ENCODE measurements around the gene CHD2. TPM values are rescaled to one million over a fixed set of nuclear protein-coding genes. Genes with fewer than 3 reads are reported as not detected.
A peak's percentile ranks its signal among the peaks of the same experiment; 100 is the strongest.

Gene CHD2
- total and polyA plus RNA-seq, 10 of the 15 experiments (the other 5 are each of a cell fraction or from before 2014, with no cell fraction given), result 38.1 to 94.7 (median 63.3) TPM

- Histone ChIP-seq H4K20me1 (ENCODE audit: control insufficient read depth, insufficient read depth) (no peaks in the 10 kb centered on the region), H3K79me2 (ENCODE audit: control insufficient read depth, insufficient read depth, low read length) (no peaks in the 10 kb centered on the region), H3K27me3 (replicated peaks in 1 of 2; ENCODE audit: control insufficient read depth in 2 of 2, insufficient read depth in 2 of 2, low read length in 1 of 2) (peaks cover 8 to 18% of the 10 kb centered on the region in 2 experiments), H3K27ac (ENCODE audit: control insufficient read depth, insufficient read depth) (no peak overlapping the region), H3K4me1 (ENCODE audit: control insufficient read depth, insufficient read depth, low read length) (no peaks in the 10 kb centered on the region), H3K9me3 (replicated peaks; ENCODE audit: control insufficient read depth, insufficient read depth, low read length) (no peaks in the 10 kb centered on the region), H3K9ac (ENCODE audit: control insufficient read depth, insufficient read depth, low read length) (no peak overlapping the region), H3K4me3 (no peak overlapping the region), H3K36me3 (ENCODE audit: control insufficient read depth in 2 of 2, insufficient read depth in 2 of 2, low read length in 1 of 2) (no peaks in the 10 kb centered on the region), H2AFZ (ENCODE audit: control insufficient read depth, low read depth, low read length) (no peak overlapping the region), H3K4me2 (ENCODE audit: control insufficient read depth, insufficient read depth) (no peak overlapping the region)
- no peak for FAIRE-seq
- BruUV-seq (replicated peaks), result no TSS peak
- ChIA-PET SMC1A (ENCODE audit: uncharacterized antibody, unreplicated experiment) (interaction anchor here (0.6 to 1.4 kb wide), 3 partner anchors 11 to 1043 kb away, joined by 3 read pairs; no protein-coding TSS in a partner anchor), POLR2A (no interaction called here), CTCF (interaction anchor here (0.7 to 4.1 kb wide), 3 partner anchors 11 to 905 kb away, joined by 3 to 19 read pairs (median 4); no protein-coding TSS in a partner anchor), RAD21 (ENCODE audit: unreplicated experiment) (no interaction called here)
- intact Hi-C loops (cut with micrococcal nuclease; ENCODE audit: unreplicated experiment), result no loop called here
- ATAC-seq, result no peak
- no peak for DNase-seq (ENCODE audit: low read depth, low spot score)
- no peak for TF ChIP-seq ZNF24 (IDR thresholded peaks at IDR 0.05)
- no peak for TF ChIP-seq ZZZ3 (IDR thresholded peaks at IDR 0.05; ENCODE audit: control insufficient read depth, insufficient read length, low read depth)
- TF ChIP-seq NFYB (IDR thresholded peaks at IDR 0.05; ENCODE audit: insufficient read depth, low read depth, low read length), result no peak
- no peak for TF ChIP-seq ZBED1 (IDR thresholded peaks at IDR 0.05; ENCODE audit: borderline replicate concordance)
- no peak for TF ChIP-seq E2F8 (IDR thresholded peaks at IDR 0.05; ENCODE audit: low read depth, partially characterized antibody)
- no peak for TF ChIP-seq NRF1 (conservative IDR thresholded peaks at IDR 0.05; ENCODE audit: low read depth, low read length)
- 16% methylated on average over 5 of the region's 5 CpGs for WGBS (ENCODE audit: insufficient coverage, insufficient replicate concordance, low lambda C conversion rate, missing lambda C conversion rate)
- in situ Hi-C loops (cut with MboI), result no loop called here
Measured at GRCh38 chr15:93076875-93077274, 176.8 kb downstream of the CHD2 start.

MicroRNAs within 50 kb of the gene (microRNA counts, 767-probe panel; counts per million panel counts)
- 516 counts per million, percentile 8 among the panel's probes with 10 or more counts for microRNA hsa-miR-3175

Small RNA genes lying within 50 kb of the gene (microRNA-seq; reads per million reads assigned to microRNA genes)
- gene MIR3175, result 0.75 reads per million

Other genes with a start within 250 kb of the CHD2 start
- 3.0 and 4.1 TPM in 2 replicates for gene FAM174B, start 244.5 kb upstream of the CHD2 start, total RNA-seq (2014; rRNA removed)
- 2.8 and 3.9 TPM in 2 replicates for gene FAM174B, start 244.5 kb upstream of the CHD2 start, total RNA-seq (2014; rRNA removed; fragmentation: Illumina TruSeq; extraction: Trizol)
- gene FAM174B, start 244.5 kb upstream of the CHD2 start, total RNA-seq (2021), result 8.0 and 10.7 TPM in 2 replicates
- gene FAM174B, start 244.5 kb upstream of the CHD2 start, polyA plus RNA-seq (2011; rRNA removed), result 12.1 and 15.9 TPM in 2 replicates
- gene FAM174B, start 244.5 kb upstream of the CHD2 start, polyA plus RNA-seq (2014; fragmentation: Illumina TruSeq; extraction: Trizol), result 6.6 and 7.0 TPM in 2 replicates
- 1 to 10 TPM in 1 of 2 experiments, under 1 TPM in 1; 0.71 to 2.4 TPM for gene FAM174B, start 244.5 kb upstream of the CHD2 start, polyA plus RNA-seq (2014; fragmentation: Nextera tagmentation; extraction: Ambion mirVana)
- 4.3 and 5.3 TPM in 2 replicates for gene FAM174B, start 244.5 kb upstream of the CHD2 start, polyA plus RNA-seq (2014; rRNA removed)
- 1 to 10 TPM; 4.1 to 6.5 TPM for gene FAM174B, start 244.5 kb upstream of the CHD2 start, polyA plus RNA-seq (2016; fragmentation: Nextera tagmentation; extraction: Ambion mirVana)
- gene RGMA, start 188.9 kb downstream of the CHD2 start, total RNA-seq (2014; rRNA removed), result not detected in 2 replicates
- not detected in 2 replicates for gene RGMA, start 188.9 kb downstream of the CHD2 start, total RNA-seq (2014; rRNA removed; fragmentation: Illumina TruSeq; extraction: Trizol)
- 0.13 TPM in 1 of 2 replicates, not detected in the other for gene RGMA, start 188.9 kb downstream of the CHD2 start, total RNA-seq (2021)
- not detected in 2 replicates for gene RGMA, start 188.9 kb downstream of the CHD2 start, polyA plus RNA-seq (2011; rRNA removed)
- not detected in 2 replicates for gene RGMA, start 188.9 kb downstream of the CHD2 start, polyA plus RNA-seq (2014; fragmentation: Illumina TruSeq; extraction: Trizol)
- gene RGMA, start 188.9 kb downstream of the CHD2 start, polyA plus RNA-seq (2014; fragmentation: Nextera tagmentation; extraction: Ambion mirVana), result not detected
- not detected in 2 replicates for gene RGMA, start 188.9 kb downstream of the CHD2 start, polyA plus RNA-seq (2014; rRNA removed)
- not detected for gene RGMA, start 188.9 kb downstream of the CHD2 start, polyA plus RNA-seq (2016; fragmentation: Nextera tagmentation; extraction: Ambion mirVana)

All from GM12878 (cell line).